ENCODE measurements around the gene KRT9.

KRT9 gene

GRCh38 chr17:41532947-41533570, 38.8 kb downstream of the KRT9 start:
- in situ Hi-C loops (cut with MboI; ENCODE audit: low sequenced_read_pairs), result no loop called here

- in situ Hi-C loops (cut with MboI; ENCODE audit: low sequenced_read_pairs), result no loop called here
Observed at GRCh38 chr17:41531993-41532392, 39.9 kb downstream of the KRT9 start.

- in situ Hi-C loops (cut with MboI; ENCODE audit: low sequenced_read_pairs), result no loop called here
Observed at GRCh38 chr17:41530062-41531048, 41.5 kb downstream of the KRT9 start.

- in situ Hi-C loops (cut with MboI; ENCODE audit: low sequenced_read_pairs), result no loop called here
Observed at GRCh38 chr17:41529491-41529915, 42.4 kb downstream of the KRT9 start.

- in situ Hi-C loops (cut with MboI; ENCODE audit: low sequenced_read_pairs), result no loop called here
Observed at GRCh38 chr17:41528959-41529353, 42.9 kb downstream of the KRT9 start.

GRCh38 chr17:41527063-41528023, 44.5 kb downstream of the KRT9 start:
- in situ Hi-C loops (cut with MboI; ENCODE audit: low sequenced_read_pairs), result no loop called here

- in situ Hi-C loops (cut with MboI; ENCODE audit: low sequenced_read_pairs), result no loop called here
Observed at GRCh38 chr17:41524261-41524660, 47.6 kb downstream of the KRT9 start.

GRCh38 chr17:41523787-41524186, 48.1 kb downstream of the KRT9 start:
- in situ Hi-C loops (cut with MboI; ENCODE audit: low sequenced_read_pairs), result no loop called here

GRCh38 chr17:41523225-41523593, 48.6 kb downstream of the KRT9 start:
- in situ Hi-C loops (cut with MboI; ENCODE audit: low sequenced_read_pairs), result no loop called here

GRCh38 chr17:41522301-41523224, 49.3 kb downstream of the KRT9 start:
- in situ Hi-C loops (cut with MboI; ENCODE audit: low sequenced_read_pairs), result no loop called here

- in situ Hi-C loops (cut with MboI; ENCODE audit: low sequenced_read_pairs), result no loop called here
Observed at GRCh38 chr17:41521574-41522261, 50.1 kb downstream of the KRT9 start.

- in situ Hi-C loops (cut with MboI; ENCODE audit: low sequenced_read_pairs), result no loop called here
Observed at GRCh38 chr17:41520821-41521521, 50.9 kb downstream of the KRT9 start.

GRCh38 chr17:41519501-41520224, 52.2 kb downstream of the KRT9 start:
- in situ Hi-C loops (cut with MboI; ENCODE audit: low sequenced_read_pairs), result no loop called here

- in situ Hi-C loops (cut with MboI; ENCODE audit: low sequenced_read_pairs), result no loop called here
Observed at GRCh38 chr17:41518789-41519449, 52.9 kb downstream of the KRT9 start, which contains the start of gene KRT15. KRT15 (minus strand) TSS chr17:41518890; CDS start chr17:41518827, 63 bp downstream.

GRCh38 chr17:41518031-41518430, 53.8 kb downstream of the KRT9 start:
- in situ Hi-C loops (cut with MboI; ENCODE audit: low sequenced_read_pairs), result no loop called here

GRCh38 chr17:41516830-41517283, 55.0 kb downstream of the KRT9 start:
- in situ Hi-C loops (cut with MboI; ENCODE audit: low sequenced_read_pairs), result no loop called here

- in situ Hi-C loops (cut with MboI; ENCODE audit: low sequenced_read_pairs), result no loop called here
Observed at GRCh38 chr17:41516147-41516829, 55.6 kb downstream of the KRT9 start.
